CD8-positive, alpha-beta memory T cell (primary cell): ENCODE results near the gene TRMT2A. TPM values are rescaled to one million over a fixed set of nuclear protein-coding genes. Genes with fewer than 3 reads are reported as not detected.

ENCODE experiments used
- CTCF ChIA-PET: fragments of 350-600 bp; sonication (Branson Sonifier 250); formaldehyde crosslinking; loops from one replicate; lab custom pipeline; 2021; ENCODE audit warnings: antibody characterized with exemption; lab: Charles Lee
- POLR2A ChIA-PET: fragments of 350-600 bp; sonication (Branson Sonifier 250); formaldehyde crosslinking; loops from one replicate; lab custom pipeline; 2021; ENCODE audit warnings: antibody characterized with exemption; lab: Charles Lee
- DNase-seq, 5 donors: peaks; one replicate each; pipeline versions ENCODE4 v3.0.0 to v3.0.0-alpha.2; 2020 to 2022; ENCODE audit warnings: mixed read lengths in 1 of 5
- H3K27ac ChIP-seq: one replicate; pipeline ENCODE4 v1.7.0; 2013; ENCODE audit warnings: low read depth, mild to moderate bottlenecking, low read length, moderate library complexity
- H3K27me3 ChIP-seq: 2 replicates; pipeline ENCODE4 v1.7.0; 2013; ENCODE audit warnings: low read length, mild to moderate bottlenecking; ENCODE audit not compliant: insufficient read depth, poor library complexity, severe bottlenecking
- H3K36me3 ChIP-seq: 2 replicates; pipeline ENCODE4 v1.7.0; 2013; ENCODE audit warnings: mild to moderate bottlenecking, low read length, moderate library complexity; ENCODE audit not compliant: insufficient read depth
- H3K4me1 ChIP-seq: 2 replicates; pipeline ENCODE4 v1.7.0; 2013; ENCODE audit warnings: mild to moderate bottlenecking, low read length, moderate library complexity; ENCODE audit not compliant: insufficient read depth
- H3K4me3 ChIP-seq: 2 replicates; pipeline ENCODE4 v1.7.0; 2013; ENCODE audit warnings: mild to moderate bottlenecking, low read length
- H3K9me3 ChIP-seq: 2 replicates; pipeline ENCODE4 v1.7.0; 2013; ENCODE audit warnings: mild to moderate bottlenecking, low read length
- H3K27ac Mint-ChIP-seq, 8 donors: one replicate each; pipeline ENCODE4 v1.8.0; 2020 to 2021; ENCODE audit warnings: mixed read lengths in 8 of 8, mild to moderate bottlenecking in 6 of 8, inconsistent platforms in 3 of 8, moderate library complexity in 3 of 8
- H3K27me3 Mint-ChIP-seq, 2 donors: one replicate each; pipeline ENCODE4 v1.8.0; 2020 to 2021; ENCODE audit warnings: mixed read lengths in 2 of 2, mild to moderate bottlenecking in 1 of 2, moderate library complexity in 1 of 2
- H3K36me3 Mint-ChIP-seq, 3 donors: one replicate each; pipeline ENCODE4 v1.8.0; 2020 to 2021; ENCODE audit warnings: mixed read lengths in 3 of 3, inconsistent platforms in 1 of 3, mild to moderate bottlenecking in 1 of 3
- H3K4me1 Mint-ChIP-seq, 3 donors: one replicate each; pipeline ENCODE4 v1.8.0; 2020 to 2021; ENCODE audit warnings: mixed read lengths in 3 of 3, inconsistent platforms in 1 of 3, mild to moderate bottlenecking in 1 of 3
- H3K4me3 Mint-ChIP-seq, 7 donors: one replicate each; pipeline ENCODE4 v1.8.0; 2020 to 2021; ENCODE audit warnings: mixed read lengths in 7 of 7, mild to moderate bottlenecking in 6 of 7, moderate library complexity in 4 of 7, inconsistent platforms in 2 of 7
- H3K9me3 Mint-ChIP-seq, 5 donors: one replicate each; pipeline ENCODE4 v1.8.0; 2020 to 2022; ENCODE audit warnings: mixed read lengths in 5 of 5, mild to moderate bottlenecking in 3 of 5, moderate library complexity in 2 of 5, inconsistent platforms in 1 of 5
- polyA plus RNA-seq: library from polyadenylated mRNA; unstranded; fragments of 300-500 nt; fragmentation: Illumina TruSeq; gene quantifications from one replicate; pipeline ENCODE4 v1.2.3, GENCODE V29; 2021
- total RNA-seq, 2 experiments: library from RNA; stranded (reverse); gene quantifications; one replicate each; pipeline ENCODE4 v1.2.3, GENCODE V29; 2021

TRMT2A gene
- total and polyA plus RNA-seq, 3 experiments from 2014 or later, result 35.6 to 121 (median 108) TPM

GRCh38 chr22:20153945-20154344 is 36.9 kb upstream of the TRMT2A start:
- Mint-ChIP-seq H3K4me1 (peaks cover 0 to 4% (median 2%) of the 10 kb centered on the region in 3 donors), H3K27me3 (peaks cover 0 to 4% of the 10 kb centered on the region in 2 donors), H3K9me3 (no peaks in the 10 kb centered on the region), H3K36me3 (no peaks in the 10 kb centered on the region), H3K4me3 (no peak overlapping the region), H3K27ac (peak overlapping the region in 2 of 8 donors; percentile 38 to 58)
- H3K36me3 ChIP-seq, result no peaks in the 10 kb centered on the region
- no peaks in the 10 kb centered on the region for H3K9me3 ChIP-seq
- POLR2A ChIA-PET, result no interaction called here
- no peak overlapping the region for H3K27ac ChIP-seq
- peaks cover 17% of the 10 kb centered on the region for H3K27me3 ChIP-seq
- H3K4me3 ChIP-seq, result no peak overlapping the region
- no peaks in the 10 kb centered on the region for H3K4me1 ChIP-seq
- DNase-seq, result no peak
- CTCF ChIA-PET, result interaction anchor here (1.1 to 1.2 kb wide), 2 partner anchors 24 to 138 kb away, joined by 3 read pairs; no protein-coding TSS in a partner anchor

- no peaks in the 10 kb centered on the region for H3K9me3 Mint-ChIP-seq
- Histone ChIP-seq H3K27ac (no peak overlapping the region), H3K27me3 (peaks cover 10% of the 10 kb centered on the region), H3K4me3 (no peak overlapping the region), H3K36me3 (no peaks in the 10 kb centered on the region), H3K9me3 (no peaks in the 10 kb centered on the region), H3K4me1 (no peaks in the 10 kb centered on the region)
- H3K4me3 Mint-ChIP-seq, result no peak overlapping the region
- no peak overlapping the region for H3K27ac Mint-ChIP-seq
- POLR2A ChIA-PET, result interaction anchor here (0.6 kb wide), 1 partner anchor 66 kb away, joined by 8 read pairs; no protein-coding TSS in a partner anchor
- H3K36me3 Mint-ChIP-seq, result no peaks in the 10 kb centered on the region
- peaks cover 0 to 4% of the 10 kb centered on the region in 2 donors for H3K27me3 Mint-ChIP-seq
- peaks cover 0 to 4% (median 2%) of the 10 kb centered on the region in 3 donors for H3K4me1 Mint-ChIP-seq
- no peak for DNase-seq
- CTCF ChIA-PET, result no interaction called here
These were observed 35.5 kb upstream of the TRMT2A start for GRCh38 chr22:20152464-20152890.

- H3K9me3 ChIP-seq, result no peaks in the 10 kb centered on the region
- Mint-ChIP-seq H3K36me3 (no peaks in the 10 kb centered on the region), H3K4me1 (peaks cover 0 to 4% (median 0%) of the 10 kb centered on the region in 3 donors), H3K27me3 (no peaks in the 10 kb centered on the region), H3K27ac (peak overlapping the region in 2 of 8 donors; percentile 43 to 76), H3K9me3 (no peaks in the 10 kb centered on the region), H3K4me3 (no peak overlapping the region)
- ChIA-PET CTCF (interaction anchor here (0.6 kb wide), 1 partner anchor 133 kb away, joined by 3 read pairs; no protein-coding TSS in a partner anchor), POLR2A (interaction anchor here (0.6 kb wide), 1 partner anchor 327 kb away, joined by 5 read pairs; no protein-coding TSS in a partner anchor)
- no peak for DNase-seq
- peaks cover 3% of the 10 kb centered on the region for H3K27me3 ChIP-seq
- no peaks in the 10 kb centered on the region for H3K36me3 ChIP-seq
- H3K4me1 ChIP-seq, result no peaks in the 10 kb centered on the region
- no peak overlapping the region for H3K27ac ChIP-seq
- H3K4me3 ChIP-seq, result no peak overlapping the region
These were observed 34.2 kb upstream of the TRMT2A start for GRCh38 chr22:20151276-20151588.

- Mint-ChIP-seq H3K4me3 (no peak within 1 kb of the TSS), H3K36me3 (no peaks in the 10 kb centered on the region), H3K9me3 (no peaks in the 10 kb centered on the region), H3K27ac (peak within 1 kb of the TSS in 2 of 8 donors; percentile 43 to 76), H3K4me1 (peaks cover 0 to 4% (median 0%) of the 10 kb centered on the region in 3 donors), H3K27me3 (no peaks in the 10 kb centered on the region)
- POLR2A ChIA-PET, result interaction anchor here (0.6 kb wide), 1 partner anchor 328 kb away, joined by 5 read pairs; no protein-coding TSS in a partner anchor
- Histone ChIP-seq H3K27me3 (no peaks in the 10 kb centered on the region), H3K9me3 (no peaks in the 10 kb centered on the region), H3K4me1 (no peaks in the 10 kb centered on the region), H3K4me3 (no peak within 1 kb of the TSS), H3K36me3 (no peaks in the 10 kb centered on the region), H3K27ac (no peak within 1 kb of the TSS)
- no peak for DNase-seq
- CTCF ChIA-PET, result interaction anchor here (0.6 kb wide), 1 partner anchor 134 kb away, joined by 3 read pairs; no protein-coding TSS in a partner anchor
These were observed 33.6 kb upstream of the TRMT2A start, which contains the start of gene CCDC188 for GRCh38 chr22:20150381-20151275. TSS of gene CCDC188 (minus strand) at chr22:20151055. CDS start at chr22:20150986, 69 bp downstream.

- H3K27ac Mint-ChIP-seq, result no peak overlapping the region
- peaks cover 0 to 4% (median 0%) of the 10 kb centered on the region in 3 donors for H3K4me1 Mint-ChIP-seq
These were observed 32.5 kb upstream of the TRMT2A start for GRCh38 chr22:20149257-20150250.

GRCh38 chr22:20148414-20148813 is 31.4 kb upstream of the TRMT2A start:
- Mint-ChIP-seq H3K4me3 (no peak overlapping the region), H3K36me3 (peaks cover 0 to 8% (median 0%) of the 10 kb centered on the region in 3 donors), H3K27me3 (no peaks in the 10 kb centered on the region), H3K4me1 (peaks cover 0 to 4% (median 0%) of the 10 kb centered on the region in 3 donors), H3K9me3 (no peaks in the 10 kb centered on the region), H3K27ac (no peak overlapping the region)
- POLR2A ChIA-PET, result no interaction called here
- DNase-seq, result no peak
- no peak overlapping the region for H3K4me3 ChIP-seq
- no peaks in the 10 kb centered on the region for H3K36me3 ChIP-seq
- no peaks in the 10 kb centered on the region for H3K4me1 ChIP-seq
- no peaks in the 10 kb centered on the region for H3K27me3 ChIP-seq
- H3K9me3 ChIP-seq, result no peaks in the 10 kb centered on the region
- no peak overlapping the region for H3K27ac ChIP-seq
- CTCF ChIA-PET, result no interaction called here

More at GRCh38 chr22:20149257-20150250, 32.5 kb upstream of the TRMT2A start:
- Histone ChIP-seq H3K27me3 (no peaks in the 10 kb centered on the region), H3K4me1 (no peaks in the 10 kb centered on the region), H3K36me3 (no peaks in the 10 kb centered on the region), H3K27ac (no peak overlapping the region), H3K4me3 (no peak overlapping the region), H3K9me3 (no peaks in the 10 kb centered on the region)
- ChIA-PET POLR2A (no interaction called here), CTCF (no interaction called here)
- no peak for DNase-seq
- H3K4me3 Mint-ChIP-seq, result no peak overlapping the region
- H3K9me3 Mint-ChIP-seq, result no peaks in the 10 kb centered on the region
- H3K27me3 Mint-ChIP-seq, result no peaks in the 10 kb centered on the region
- H3K36me3 Mint-ChIP-seq, result no peaks in the 10 kb centered on the region

GRCh38 chr22:20147237-20147988 is 30.4 kb upstream of the TRMT2A start:
- H3K27me3 Mint-ChIP-seq, result no peaks in the 10 kb centered on the region
- no peak for DNase-seq
- H3K36me3 Mint-ChIP-seq, result peaks cover 0 to 10% (median 0%) of the 10 kb centered on the region in 3 donors
- POLR2A ChIA-PET, result no interaction called here
- no peaks in the 10 kb centered on the region for H3K9me3 ChIP-seq
- H3K4me3 ChIP-seq, result no peak overlapping the region
- no peaks in the 10 kb centered on the region for H3K4me1 ChIP-seq
- H3K4me3 Mint-ChIP-seq, result no peak overlapping the region
- no peaks in the 10 kb centered on the region for H3K9me3 Mint-ChIP-seq
- H3K27me3 ChIP-seq, result no peaks in the 10 kb centered on the region
- CTCF ChIA-PET, result interaction anchor here (1.3 kb wide), 1 partner anchor 10 kb away, joined by 5 read pairs; no protein-coding TSS in a partner anchor
- no peaks in the 10 kb centered on the region for H3K36me3 ChIP-seq
- H3K4me1 Mint-ChIP-seq, result peaks cover 0 to 4% (median 0%) of the 10 kb centered on the region in 3 donors
- no peak overlapping the region for H3K27ac ChIP-seq
- no peak overlapping the region for H3K27ac Mint-ChIP-seq
